ENCODE results near the gene DCTN1.

The DCTN1 gene

DNA sequence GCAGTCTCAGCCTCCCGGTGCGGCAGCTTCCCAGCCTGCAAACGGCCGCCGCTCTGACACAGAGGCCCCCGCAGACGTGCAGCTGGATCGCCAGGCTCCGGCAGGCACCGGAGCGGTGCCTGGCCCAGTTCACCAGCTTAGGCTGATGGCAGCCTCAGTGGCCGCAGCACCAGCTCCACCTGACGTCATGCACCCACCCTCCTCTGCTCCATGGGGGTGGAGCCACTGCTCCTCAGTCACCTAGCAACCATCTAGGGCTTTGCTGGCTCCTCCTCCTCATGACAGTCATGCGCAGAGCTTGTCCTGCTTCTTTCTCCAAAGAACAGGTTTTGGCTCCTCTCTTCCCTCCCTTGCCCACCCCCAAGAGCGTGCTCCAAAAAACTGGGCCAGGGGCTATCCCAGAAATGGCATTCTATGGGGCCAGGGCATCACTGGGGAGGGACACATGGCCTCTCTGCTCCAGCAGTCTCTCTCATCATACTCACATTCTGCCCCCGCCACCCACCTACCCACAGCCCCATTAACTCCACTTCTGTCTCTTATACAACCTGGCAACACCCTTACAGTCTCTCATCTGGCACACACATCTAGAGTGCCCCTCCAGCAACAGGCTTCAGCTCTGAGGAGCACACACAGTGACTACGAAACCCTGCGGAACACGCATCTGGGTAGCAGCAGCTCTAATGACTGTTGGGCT, 5.5 kb downstream of the DCTN1 start:
- no peak for DNase-seq (ENCODE audit: low spot score)
- in situ Hi-C loops (cut with MboI; ENCODE audit: low sequenced_read_pairs, unreplicated experiment): no loop called here
- TF ChIP-seq, protein P1, sequence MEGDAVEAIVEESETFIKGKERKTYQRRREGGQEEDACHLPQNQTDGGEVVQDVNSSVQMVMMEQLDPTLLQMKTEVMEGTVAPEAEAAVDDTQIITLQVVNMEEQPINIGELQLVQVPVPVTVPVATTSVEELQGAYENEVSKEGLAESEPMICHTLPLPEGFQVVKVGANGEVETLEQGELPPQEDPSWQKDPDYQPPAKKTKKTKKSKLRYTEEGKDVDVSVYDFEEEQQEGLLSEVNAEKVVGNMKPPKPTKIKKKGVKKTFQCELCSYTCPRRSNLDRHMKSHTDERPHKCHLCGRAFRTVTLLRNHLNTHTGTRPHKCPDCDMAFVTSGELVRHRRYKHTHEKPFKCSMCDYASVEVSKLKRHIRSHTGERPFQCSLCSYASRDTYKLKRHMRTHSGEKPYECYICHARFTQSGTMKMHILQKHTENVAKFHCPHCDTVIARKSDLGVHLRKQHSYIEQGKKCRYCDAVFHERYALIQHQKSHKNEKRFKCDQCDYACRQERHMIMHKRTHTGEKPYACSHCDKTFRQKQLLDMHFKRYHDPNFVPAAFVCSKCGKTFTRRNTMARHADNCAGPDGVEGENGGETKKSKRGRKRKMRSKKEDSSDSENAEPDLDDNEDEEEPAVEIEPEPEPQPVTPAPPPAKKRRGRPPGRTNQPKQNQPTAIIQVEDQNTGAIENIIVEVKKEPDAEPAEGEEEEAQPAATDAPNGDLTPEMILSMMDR (IDR thresholded peaks at IDR 0.05; ENCODE audit: borderline replicate concordance, control extremely low read depth, extremely low read depth, insufficient read depth, missing control alignments): no peak

GRCh38 chr2:74373985-74374384, 6.1 kb downstream of the DCTN1 start:
- TF ChIP-seq, protein P1 (IDR thresholded peaks at IDR 0.05; ENCODE audit: borderline replicate concordance, control extremely low read depth, extremely low read depth, insufficient read depth, missing control alignments): no peak
- in situ Hi-C loops (cut with MboI; ENCODE audit: low sequenced_read_pairs, unreplicated experiment): no loop called here
- no peak for DNase-seq (ENCODE audit: low spot score)

- TF ChIP-seq, protein P1 (IDR thresholded peaks at IDR 0.05; ENCODE audit: borderline replicate concordance, control extremely low read depth, extremely low read depth, insufficient read depth, missing control alignments): no peak
- in situ Hi-C loops (cut with MboI; ENCODE audit: low sequenced_read_pairs, unreplicated experiment): no loop called here
- no peak for DNase-seq (ENCODE audit: low spot score)
Observed at GRCh38 chr2:74373221-74373676, 6.9 kb downstream of the DCTN1 start.

GRCh38 chr2:74372674-74373073, 7.4 kb downstream of the DCTN1 start:
- DNase-seq (ENCODE audit: low spot score): no peak
- in situ Hi-C loops (cut with MboI; ENCODE audit: low sequenced_read_pairs, unreplicated experiment): no loop called here
- TF ChIP-seq, protein P1 (IDR thresholded peaks at IDR 0.05; ENCODE audit: borderline replicate concordance, control extremely low read depth, extremely low read depth, insufficient read depth, missing control alignments): no peak

DNA sequence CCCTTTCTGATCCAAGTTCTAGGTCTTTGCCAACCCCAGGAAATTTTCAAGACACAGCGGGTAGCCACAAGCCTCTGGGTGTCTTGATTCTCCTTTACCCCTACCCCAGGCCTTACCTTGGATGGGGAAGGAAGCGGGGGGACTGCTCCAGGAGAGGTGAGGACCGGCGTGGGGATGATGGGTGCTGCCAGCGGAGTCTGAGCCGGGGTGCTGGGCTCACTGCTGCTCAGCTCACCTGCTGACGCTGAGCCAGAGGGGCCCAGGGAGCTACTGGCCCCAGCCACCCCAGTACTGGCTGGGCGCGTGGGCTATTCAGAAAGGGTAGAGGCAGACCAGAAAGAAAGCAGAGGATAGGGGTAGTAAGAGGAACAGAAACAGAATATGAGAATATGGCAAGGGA, 8.7 kb downstream of the DCTN1 start:
- in situ Hi-C loops (cut with MboI; ENCODE audit: low sequenced_read_pairs, unreplicated experiment): no loop called here
- TF ChIP-seq, protein P1 (IDR thresholded peaks at IDR 0.05; ENCODE audit: borderline replicate concordance, control extremely low read depth, extremely low read depth, insufficient read depth, missing control alignments): no peak
- DNase-seq (ENCODE audit: low spot score): no peak

DNA sequence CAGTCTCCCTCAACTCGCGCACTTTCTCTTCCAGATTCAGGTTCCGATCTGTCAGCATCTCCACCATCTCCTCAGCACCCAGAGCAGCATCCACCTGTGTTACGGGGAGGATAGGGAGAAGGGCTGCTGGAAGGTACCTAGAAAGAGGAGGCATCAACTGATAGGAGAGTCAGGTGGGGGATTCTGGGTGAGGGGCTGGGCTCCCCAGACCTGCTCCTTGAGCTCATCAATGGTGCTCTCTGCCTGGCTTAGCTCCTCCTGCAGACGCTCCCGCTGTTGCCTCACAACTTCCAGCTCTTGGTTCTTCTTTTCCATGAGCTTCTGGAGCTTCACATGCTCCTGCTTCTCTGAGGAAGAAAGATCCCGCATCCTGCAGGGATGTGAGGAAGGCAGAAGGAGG, 10.1 kb downstream of the DCTN1 start:
- in situ Hi-C loops (cut with MboI; ENCODE audit: low sequenced_read_pairs, unreplicated experiment): no loop called here
- TF ChIP-seq, protein P1 (IDR thresholded peaks at IDR 0.05; ENCODE audit: borderline replicate concordance, control extremely low read depth, extremely low read depth, insufficient read depth, missing control alignments): no peak
- no peak for DNase-seq (ENCODE audit: low spot score)
